CD4-positive, alpha-beta T cell treated with Interleukin-4 for 1 hour (primary cell): Measurements from ENCODE around the gene AADAT.

Experiments used
- DNase-seq, 2 donors: peaks; one replicate each; pipeline ENCODE4 v3.0.0-alpha.2; 2020 to 2022

AADAT gene

GRCh38 chr4:170027181-170027829, 62.5 kb downstream of the AADAT start:
- peak; percentile 89 to 94 for DNase-seq

- DNase-seq: peak; percentile 82 to 87
Observed at GRCh38 chr4:170026253-170027021, 63.3 kb downstream of the AADAT start, which contains the start of gene MFAP3L. MFAP3L (minus strand) TSS chr4:170026395; CDS start chr4:170005877, 20,518 bp downstream.

- peak in 1 of 2 donors; percentile 9 for DNase-seq
Observed at GRCh38 chr4:170025523-170026252, 64.1 kb downstream of the AADAT start.

- no peak for DNase-seq
Observed at GRCh38 chr4:170022211-170022610, 67.5 kb downstream of the AADAT start.

- no peak for DNase-seq
Observed at GRCh38 chr4:170017252-170017651, 72.5 kb downstream of the AADAT start.

GRCh38 chr4:170015285-170015684, 74.5 kb downstream of the AADAT start:
- DNase-seq: no peak

GRCh38 chr4:170014359-170015011, 75.3 kb downstream of the AADAT start:
- no peak for DNase-seq

GRCh38 chr4:170012629-170012958, 77.2 kb downstream of the AADAT start:
- no peak for DNase-seq

GRCh38 chr4:170011921-170012628, 77.7 kb downstream of the AADAT start:
- DNase-seq: no peak
